Caco-2 (cell line): ENCODE measurements around the gene BAZ1A. TPM values are rescaled to one million over a fixed set of nuclear protein-coding genes. Genes with fewer than 3 reads are reported as not detected.

Experiments
- BruUV-seq: library from RNA; stranded (reverse); fragments of 400-500 nt; replicated peaks from 2 replicates; lab custom pipeline; 2021; lab: Mats Ljungman, UMichigan
- CTCF ChIA-PET: fragments of 300-600 bp; sonication (Branson Sonifier 250); formaldehyde crosslinking; loops from one replicate; lab custom pipeline; 2022; ENCODE audit warnings: antibody characterized with exemption; lab: Charles Lee
- POLR2A ChIA-PET: fragments of 300-600 bp; sonication (Branson Sonifier 250); formaldehyde crosslinking; loops from one replicate; lab custom pipeline; 2022; ENCODE audit warnings: antibody characterized with exemption; lab: Charles Lee
- DNase-seq, 2 experiments: peaks; one replicate each; pipeline versions ENCODE4 v3.0.0 to v3.0.0-alpha.2; 2020 to 2022
- H3K27me3 ChIP-seq: replicated peaks from 2 replicates; pipeline ENCODE4 v1.6.0; 2011; ENCODE audit warnings: low read length; ENCODE audit not compliant: control insufficient read depth, insufficient read depth
- H3K36me3 ChIP-seq: 2 replicates; pipeline ENCODE4 v1.5.1; 2011; ENCODE audit warnings: low read length; ENCODE audit not compliant: control insufficient read depth, insufficient read depth
- H3K4me1 ChIP-seq: fragments of 250-450 bp; sonication (Bioruptor Pico); 2 replicates; pipeline ENCODE4 v1.5.1; 2020; ENCODE audit warnings: mild to moderate bottlenecking
- H3K4me3 ChIP-seq: 2 replicates; pipeline ENCODE4 v1.5.1; 2011; ENCODE audit warnings: low read depth, mild to moderate bottlenecking, control low read depth, low read length
- H3K9me3 ChIP-seq: fragments of 250-450 bp; sonication (Bioruptor Pico); 2 replicates; pipeline ENCODE4 v1.5.1; 2020; ENCODE audit warnings: mild to moderate bottlenecking, moderate library complexity
- H3K27ac Mint-ChIP-seq: one replicate; pipeline ENCODE4 v1.8.0; 2022; ENCODE audit warnings: mixed read lengths; ENCODE audit not compliant: unreplicated experiment
- H3K27me3 Mint-ChIP-seq: one replicate; pipeline ENCODE4 v1.8.0; 2022; ENCODE audit warnings: mixed read lengths; ENCODE audit not compliant: insufficient read depth, unreplicated experiment
- H3K36me3 Mint-ChIP-seq: one replicate; pipeline ENCODE4 v1.8.0; 2022; ENCODE audit warnings: mild to moderate bottlenecking, mixed read lengths; ENCODE audit not compliant: insufficient read depth, unreplicated experiment
- H3K4me1 Mint-ChIP-seq: one replicate; pipeline ENCODE4 v1.8.0; 2022; ENCODE audit warnings: low read depth, mixed read lengths; ENCODE audit not compliant: unreplicated experiment
- H3K4me3 Mint-ChIP-seq: one replicate; pipeline ENCODE4 v1.8.0; 2022; ENCODE audit warnings: mild to moderate bottlenecking, moderate library complexity, mixed read lengths; ENCODE audit not compliant: unreplicated experiment
- H3K9me3 Mint-ChIP-seq: one replicate; pipeline ENCODE4 v1.8.0; 2022; ENCODE audit warnings: mixed read lengths; ENCODE audit not compliant: unreplicated experiment
- intact Hi-C: fragments of 100-400 bp; cut with micrococcal nuclease; formaldehyde crosslinking; loops from one replicate; pipeline ENCODE4 v1.10.0; 2022; ENCODE audit not compliant: unreplicated experiment
- total RNA-seq: library from RNA; stranded (reverse); gene quantifications from 2 replicates; pipeline ENCODE4 v1.2.3, GENCODE V29; 2022
- TF ChIP-seq, protein P1 (sequence below), 2 experiments: fragments of 200-600 bp in 1 of 2; IDR thresholded peaks; 1 replicate in 1 of 2; 2 replicates in 1 of 2; pipeline versions ENCODE4 v1.5.1 to v1.8.0; 2011 to 2022; ENCODE audit warnings: antibody characterized with exemption in 1 of 2, control low read depth in 1 of 2, inconsistent platforms in 1 of 2, low read depth in 1 of 2, low read length in 1 of 2, mild to moderate bottlenecking in 1 of 2, moderate library complexity in 1 of 2; ENCODE audit not compliant: insufficient read depth in 1 of 2, severe bottlenecking in 1 of 2, unreplicated experiment in 1 of 2

The BAZ1A gene
- total RNA-seq, 1 experiment from 2014 or later: 26.1 TPM

GRCh38 chr14:34890937-34891336 lies 15.8 kb upstream of the BAZ1A start:
- H3K9me3 ChIP-seq: no peaks in the 10 kb centered on the region
- no TSS peak for BruUV-seq
- Mint-ChIP-seq H3K9me3 (no peaks in the 10 kb centered on the region), H3K27ac (no peak overlapping the region), H3K27me3 (no peaks in the 10 kb centered on the region), H3K4me1 (no peaks in the 10 kb centered on the region), H3K4me3 (no peak overlapping the region), H3K36me3 (no peaks in the 10 kb centered on the region)
- TF ChIP-seq, protein P1, sequence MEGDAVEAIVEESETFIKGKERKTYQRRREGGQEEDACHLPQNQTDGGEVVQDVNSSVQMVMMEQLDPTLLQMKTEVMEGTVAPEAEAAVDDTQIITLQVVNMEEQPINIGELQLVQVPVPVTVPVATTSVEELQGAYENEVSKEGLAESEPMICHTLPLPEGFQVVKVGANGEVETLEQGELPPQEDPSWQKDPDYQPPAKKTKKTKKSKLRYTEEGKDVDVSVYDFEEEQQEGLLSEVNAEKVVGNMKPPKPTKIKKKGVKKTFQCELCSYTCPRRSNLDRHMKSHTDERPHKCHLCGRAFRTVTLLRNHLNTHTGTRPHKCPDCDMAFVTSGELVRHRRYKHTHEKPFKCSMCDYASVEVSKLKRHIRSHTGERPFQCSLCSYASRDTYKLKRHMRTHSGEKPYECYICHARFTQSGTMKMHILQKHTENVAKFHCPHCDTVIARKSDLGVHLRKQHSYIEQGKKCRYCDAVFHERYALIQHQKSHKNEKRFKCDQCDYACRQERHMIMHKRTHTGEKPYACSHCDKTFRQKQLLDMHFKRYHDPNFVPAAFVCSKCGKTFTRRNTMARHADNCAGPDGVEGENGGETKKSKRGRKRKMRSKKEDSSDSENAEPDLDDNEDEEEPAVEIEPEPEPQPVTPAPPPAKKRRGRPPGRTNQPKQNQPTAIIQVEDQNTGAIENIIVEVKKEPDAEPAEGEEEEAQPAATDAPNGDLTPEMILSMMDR (IDR thresholded peaks at IDR 0.05; ENCODE audit: insufficient read depth in 1 of 2, low read depth in 1 of 2, low read length in 1 of 2, severe bottlenecking in 1 of 2, unreplicated experiment in 1 of 2): no peak
- no peaks in the 10 kb centered on the region for H3K36me3 ChIP-seq
- no peak overlapping the region for H3K4me3 ChIP-seq
- no peaks in the 10 kb centered on the region for H3K4me1 ChIP-seq
- POLR2A ChIA-PET: no interaction called here
- CTCF ChIA-PET: no interaction called here
- no peak for DNase-seq
- intact Hi-C loops: no loop called here
- no peaks in the 10 kb centered on the region for H3K27me3 ChIP-seq

GRCh38 chr14:34888186-34888585 lies 13.0 kb upstream of the BAZ1A start:
- no peaks in the 10 kb centered on the region for H3K4me1 ChIP-seq
- no peaks in the 10 kb centered on the region for H3K36me3 ChIP-seq
- no peak overlapping the region for H3K4me3 ChIP-seq
- intact Hi-C loops: no loop called here
- H3K4me1 Mint-ChIP-seq: no peaks in the 10 kb centered on the region
- no peak for DNase-seq
- no peak overlapping the region for H3K27ac Mint-ChIP-seq
- ChIA-PET POLR2A (no interaction called here), CTCF (no interaction called here)
- H3K4me3 Mint-ChIP-seq: no peak overlapping the region
- H3K9me3 Mint-ChIP-seq: no peaks in the 10 kb centered on the region
- no TSS peak for BruUV-seq
- H3K9me3 ChIP-seq: no peaks in the 10 kb centered on the region
- H3K27me3 Mint-ChIP-seq: no peaks in the 10 kb centered on the region
- H3K27me3 ChIP-seq: no peaks in the 10 kb centered on the region
- H3K36me3 Mint-ChIP-seq: no peaks in the 10 kb centered on the region
- TF ChIP-seq, protein P1 (IDR thresholded peaks at IDR 0.05; ENCODE audit: insufficient read depth in 1 of 2, low read depth in 1 of 2, low read length in 1 of 2, severe bottlenecking in 1 of 2, unreplicated experiment in 1 of 2): no peak

- H3K36me3 Mint-ChIP-seq: no peaks in the 10 kb centered on the region
- TF ChIP-seq, protein P1 (IDR thresholded peaks at IDR 0.05; ENCODE audit: insufficient read depth in 1 of 2, low read depth in 1 of 2, low read length in 1 of 2, severe bottlenecking in 1 of 2, unreplicated experiment in 1 of 2): no peak
- no peak overlapping the region for H3K4me3 ChIP-seq
- no peak for DNase-seq
- H3K4me1 ChIP-seq: no peaks in the 10 kb centered on the region
- no peaks in the 10 kb centered on the region for H3K4me1 Mint-ChIP-seq
- H3K9me3 ChIP-seq: no peaks in the 10 kb centered on the region
- CTCF ChIA-PET: no interaction called here
- no peaks in the 10 kb centered on the region for H3K9me3 Mint-ChIP-seq
- no peaks in the 10 kb centered on the region for H3K27me3 ChIP-seq
- POLR2A ChIA-PET: no interaction called here
- BruUV-seq: no TSS peak
- H3K27ac Mint-ChIP-seq: no peak overlapping the region
- no peaks in the 10 kb centered on the region for H3K36me3 ChIP-seq
- H3K27me3 Mint-ChIP-seq: no peaks in the 10 kb centered on the region
- no peak overlapping the region for H3K4me3 Mint-ChIP-seq
- intact Hi-C loops: no loop called here
Observed at GRCh38 chr14:34883954-34884353, 8.8 kb upstream of the BAZ1A start.
